NCI-H1417 (cell line): ENCODE measurements around the gene OPHN1.

Source experiments
- DNase-seq, 3 experiments: peaks; one replicate each; lab custom pipeline; 2025; lab: John Stamatoyannopoulos, UW

Gene OPHN1, protein sequence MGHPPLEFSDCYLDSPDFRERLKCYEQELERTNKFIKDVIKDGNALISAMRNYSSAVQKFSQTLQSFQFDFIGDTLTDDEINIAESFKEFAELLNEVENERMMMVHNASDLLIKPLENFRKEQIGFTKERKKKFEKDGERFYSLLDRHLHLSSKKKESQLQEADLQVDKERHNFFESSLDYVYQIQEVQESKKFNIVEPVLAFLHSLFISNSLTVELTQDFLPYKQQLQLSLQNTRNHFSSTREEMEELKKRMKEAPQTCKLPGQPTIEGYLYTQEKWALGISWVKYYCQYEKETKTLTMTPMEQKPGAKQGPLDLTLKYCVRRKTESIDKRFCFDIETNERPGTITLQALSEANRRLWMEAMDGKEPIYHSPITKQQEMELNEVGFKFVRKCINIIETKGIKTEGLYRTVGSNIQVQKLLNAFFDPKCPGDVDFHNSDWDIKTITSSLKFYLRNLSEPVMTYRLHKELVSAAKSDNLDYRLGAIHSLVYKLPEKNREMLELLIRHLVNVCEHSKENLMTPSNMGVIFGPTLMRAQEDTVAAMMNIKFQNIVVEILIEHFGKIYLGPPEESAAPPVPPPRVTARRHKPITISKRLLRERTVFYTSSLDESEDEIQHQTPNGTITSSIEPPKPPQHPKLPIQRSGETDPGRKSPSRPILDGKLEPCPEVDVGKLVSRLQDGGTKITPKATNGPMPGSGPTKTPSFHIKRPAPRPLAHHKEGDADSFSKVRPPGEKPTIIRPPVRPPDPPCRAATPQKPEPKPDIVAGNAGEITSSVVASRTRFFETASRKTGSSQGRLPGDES

DNA sequence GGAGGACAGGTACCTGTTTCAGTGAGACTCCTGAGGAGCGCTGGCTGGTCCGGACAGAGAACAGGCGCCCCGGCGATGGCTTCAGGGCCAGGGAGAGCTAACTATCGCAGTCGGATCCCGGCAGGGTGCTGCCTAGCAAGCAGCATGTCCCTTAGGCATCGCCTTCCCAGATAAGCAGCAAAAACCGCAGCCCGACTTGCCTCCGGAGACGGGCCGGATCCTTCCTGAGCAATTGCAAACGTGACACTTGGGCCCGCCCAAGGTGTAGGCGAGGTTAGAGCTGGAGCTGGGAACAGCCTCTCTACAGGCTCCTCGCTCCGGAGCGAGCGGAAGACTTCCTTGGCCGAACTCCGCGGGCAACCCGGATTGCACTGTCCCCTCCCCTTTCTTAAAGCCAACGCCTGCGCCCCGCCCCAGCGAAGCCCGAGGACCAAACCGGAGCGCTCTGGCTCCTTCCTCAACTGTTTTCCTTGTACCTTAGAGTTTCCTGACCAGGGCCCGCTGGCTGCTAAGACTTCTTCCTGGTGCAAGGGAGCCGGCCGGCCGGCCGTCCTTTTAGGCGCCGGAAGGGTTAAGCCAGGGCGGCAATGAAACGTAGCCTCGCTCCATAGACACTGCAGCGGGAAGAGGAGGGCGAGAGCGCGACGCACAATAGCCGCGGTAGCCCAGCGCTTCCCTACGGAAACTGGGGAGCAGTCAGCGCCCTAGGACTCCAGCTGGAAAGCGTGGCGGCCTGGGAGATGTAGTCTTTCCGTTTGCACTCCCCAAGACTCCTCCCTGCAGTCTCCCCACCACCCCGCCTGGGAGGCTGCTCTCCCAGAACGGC lies at the start of gene OPHN1:
OPHN1 (minus strand) TSS at position 341 of the 826 bp plus-strand sequence. CDS start 475 bp downstream, outside the sequence.
- peak; percentile 17 to 82 (median 80) for DNase-seq

DNA sequence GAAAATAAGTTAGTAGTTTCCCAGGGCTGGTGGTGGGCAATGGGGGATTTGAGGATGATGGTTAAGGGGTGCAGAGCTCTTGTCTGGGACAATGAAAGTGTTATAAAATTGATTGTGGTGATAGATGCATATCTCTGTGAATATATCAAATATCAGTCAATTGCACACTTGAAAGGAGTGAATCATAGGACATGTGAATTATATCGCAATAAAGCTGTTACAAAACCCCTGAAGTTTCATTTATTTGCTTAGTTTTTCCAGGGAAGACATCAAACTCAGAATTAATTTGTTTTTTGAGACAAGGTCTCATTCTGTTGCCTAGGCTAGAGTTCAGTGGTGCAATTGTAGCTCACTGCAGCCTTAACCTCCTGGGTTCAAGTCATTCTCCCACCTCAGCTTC lies 47.7 kb upstream of the OPHN1 start:
- DNase-seq, result no peak

DNA sequence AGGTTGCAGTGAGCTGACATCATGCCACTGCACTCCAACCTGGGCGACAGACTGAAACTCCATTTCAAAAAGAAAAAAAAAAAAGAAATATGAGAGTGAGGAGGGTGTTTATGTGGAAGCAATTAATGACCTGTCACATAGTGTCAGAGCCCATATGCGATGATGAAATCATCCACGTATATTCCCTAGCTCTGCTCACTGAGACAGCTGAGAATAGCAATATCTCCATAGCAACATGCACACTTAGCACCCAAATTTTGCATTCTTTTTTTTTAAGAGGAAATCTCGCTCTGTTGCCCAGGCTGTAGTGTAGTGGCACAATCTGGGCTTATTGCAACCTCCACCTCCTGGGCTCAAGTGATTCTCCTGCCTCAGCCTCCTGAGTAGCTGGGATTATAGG lies 31.5 kb upstream of the OPHN1 start:
- no peak for DNase-seq

- DNase-seq, result no peak
Observed at GRCh38 chrX:68463880-68464279, 30.6 kb upstream of the OPHN1 start.

DNA sequence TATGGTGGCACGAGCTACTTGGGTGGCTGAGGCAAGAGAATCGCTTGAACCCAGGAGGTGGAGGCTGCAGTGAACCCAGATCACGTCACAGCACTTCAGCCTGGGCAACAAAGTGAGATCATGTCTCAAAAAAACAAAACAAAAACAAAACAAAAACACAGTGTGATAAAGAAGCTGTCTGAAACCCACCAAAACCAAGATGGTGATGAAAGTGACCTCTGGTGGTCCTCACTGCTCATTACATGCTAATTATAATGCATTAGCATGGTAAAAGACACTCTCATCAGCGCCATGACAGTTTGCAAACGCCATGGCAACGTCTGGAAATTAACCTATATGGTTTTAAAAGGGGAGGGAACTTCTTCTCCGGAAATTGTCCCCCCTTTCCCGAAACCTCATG lies 29.4 kb upstream of the OPHN1 start:
- peak; percentile 0 to 57 (median 7) for DNase-seq

DNA sequence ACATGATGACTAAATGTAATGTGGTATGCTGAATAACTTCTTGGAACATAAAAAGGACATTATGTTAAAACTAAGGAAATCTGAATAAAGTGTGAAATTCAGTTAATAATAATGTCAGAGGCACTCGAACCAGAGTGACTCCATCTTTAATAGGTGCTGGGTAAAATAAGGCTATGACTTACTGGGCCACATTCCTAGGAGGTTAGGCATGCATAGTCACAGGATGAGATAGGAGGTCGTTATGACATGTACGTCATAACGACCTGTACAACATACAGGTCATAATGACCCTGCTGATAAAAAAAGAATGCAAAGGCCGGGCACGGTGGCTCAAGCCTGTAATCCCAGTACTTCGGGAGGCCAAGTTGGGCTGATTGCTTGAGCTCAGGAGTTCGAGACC lies 28.9 kb upstream of the OPHN1 start:
- no peak for DNase-seq

DNA sequence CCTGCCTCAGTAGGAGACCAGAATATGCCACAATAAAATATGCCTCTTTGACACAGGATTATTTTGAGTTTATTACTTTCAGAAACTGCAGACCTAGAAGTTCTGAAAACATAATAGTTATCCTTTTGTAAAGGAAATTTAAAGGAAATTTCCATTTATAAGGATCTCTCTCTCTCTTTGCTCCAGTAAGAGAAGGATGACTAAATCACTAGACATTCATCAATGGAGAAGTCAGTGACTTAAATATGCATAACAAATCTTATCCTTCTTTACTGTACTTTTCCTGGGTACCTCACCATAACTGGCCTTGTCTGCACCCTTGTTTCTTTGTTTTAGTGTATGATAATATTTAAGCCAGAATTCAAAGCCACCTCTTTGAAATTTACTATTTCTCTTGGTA lies 28.3 kb upstream of the OPHN1 start:
- no peak for DNase-seq

- no peak for DNase-seq
Observed at GRCh38 chrX:68461093-68461492, 27.8 kb upstream of the OPHN1 start.

GRCh38 chrX:68455151-68455510 lies 21.8 kb upstream of the OPHN1 start:
- no peak for DNase-seq

DNA sequence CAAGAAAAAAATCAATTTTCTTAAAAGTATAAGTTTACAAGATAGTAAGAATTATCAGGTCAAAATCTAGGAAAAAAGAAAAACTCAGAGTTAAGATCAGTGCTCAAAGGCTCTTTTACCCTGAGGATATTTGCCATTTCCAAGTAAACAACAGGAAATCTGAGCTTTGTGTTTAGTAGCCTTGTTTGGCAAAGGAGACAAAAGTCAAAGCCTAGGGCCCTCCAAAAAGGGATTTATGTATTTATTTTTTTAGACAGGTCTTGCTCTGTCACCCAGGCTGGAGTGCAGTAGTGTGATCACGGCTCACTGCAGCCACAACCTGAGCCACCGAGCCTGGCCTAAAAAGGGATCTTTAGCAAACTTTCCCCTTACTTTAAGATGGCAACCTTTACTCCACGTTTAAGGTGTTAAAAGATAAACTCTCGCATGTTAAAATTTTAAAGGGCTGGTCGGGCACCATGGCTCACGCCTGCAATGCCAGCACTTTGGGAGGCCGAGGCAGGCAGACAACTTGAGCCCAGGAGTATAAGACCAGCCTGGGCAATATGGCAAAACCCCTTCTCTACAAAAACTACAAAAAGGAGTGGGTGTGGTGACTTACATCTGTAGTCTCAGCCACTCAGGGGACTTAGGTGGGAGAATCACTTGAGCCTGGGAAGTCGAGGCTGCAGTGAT lies 21.3 kb upstream of the OPHN1 start:
- DNase-seq, result peak in 1 of 3 experiments; percentile 11

GRCh38 chrX:68451720-68452119 lies 18.4 kb upstream of the OPHN1 start:
- DNase-seq, result no peak

GRCh38 chrX:68443155-68443868 lies 10.0 kb upstream of the OPHN1 start:
- DNase-seq, result no peak

- DNase-seq, result peak in 1 of 3 experiments; percentile 7
Observed at GRCh38 chrX:68440940-68441339, 7.6 kb upstream of the OPHN1 start.

- DNase-seq, result no peak
Observed at GRCh38 chrX:68440442-68440841, 7.1 kb upstream of the OPHN1 start.

DNA sequence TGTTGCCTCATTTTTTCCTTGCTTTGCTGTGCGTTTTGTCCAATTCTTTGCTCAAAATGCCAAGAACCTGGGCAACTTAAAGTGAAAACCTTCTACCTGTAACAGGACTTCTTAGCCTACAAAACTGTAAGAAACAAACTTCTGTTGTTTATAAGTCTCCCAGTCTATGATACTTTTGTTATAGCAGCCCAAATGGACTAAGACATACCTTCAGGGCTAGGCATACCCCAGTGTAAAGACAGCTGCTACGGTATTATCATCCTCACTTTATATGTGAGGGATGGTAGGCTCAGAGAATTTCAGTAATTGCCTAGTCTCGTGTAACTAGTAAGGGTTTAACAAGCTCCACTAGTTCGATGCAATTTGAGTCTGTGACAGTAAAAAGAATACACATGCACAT lies 6.0 kb upstream of the OPHN1 start:
- no peak for DNase-seq

DNA sequence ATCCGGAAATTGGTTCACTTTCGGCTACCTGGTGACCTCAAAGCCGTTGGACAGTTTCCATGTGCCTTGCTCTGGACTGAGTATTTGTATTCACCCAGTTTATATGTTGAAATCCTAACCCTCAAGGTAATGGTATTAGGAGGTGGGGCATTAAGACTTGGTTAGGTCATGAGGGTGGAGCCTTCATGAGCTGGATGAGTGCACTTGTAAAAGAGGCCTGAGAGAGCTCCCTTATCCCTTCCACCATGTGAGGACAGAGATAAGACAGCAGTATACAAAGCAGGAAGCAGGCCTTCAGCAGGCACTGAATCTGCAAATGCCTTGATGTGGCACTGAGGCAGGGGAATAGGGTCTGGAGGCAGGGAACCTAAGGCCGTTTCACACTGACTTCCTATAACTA lies 5.3 kb upstream of the OPHN1 start:
- DNase-seq, result no peak

- DNase-seq, result no peak
Observed at GRCh38 chrX:68433981-68434299, 645 bp upstream of the OPHN1 start.

DNA sequence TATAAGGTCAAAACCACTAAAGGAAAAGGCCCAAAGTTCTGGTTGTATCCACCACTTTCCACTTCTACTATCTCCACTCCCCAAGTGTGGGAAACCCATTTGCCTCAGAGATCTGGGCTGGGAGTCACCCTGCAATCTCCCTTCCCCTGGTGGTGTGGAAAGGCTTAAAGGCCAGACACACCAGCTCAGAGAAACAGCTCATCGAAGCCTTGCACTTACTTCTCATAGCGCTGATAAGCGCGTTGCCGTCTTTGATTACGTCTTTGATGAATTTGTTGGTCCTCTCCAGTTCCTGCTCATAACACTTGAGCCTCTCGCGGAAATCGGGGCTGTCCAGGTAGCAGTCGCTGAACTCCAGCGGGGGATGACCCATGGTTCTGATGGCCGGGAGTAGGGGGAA lies 647 bp downstream of the OPHN1 start:
- no peak for DNase-seq

DNA sequence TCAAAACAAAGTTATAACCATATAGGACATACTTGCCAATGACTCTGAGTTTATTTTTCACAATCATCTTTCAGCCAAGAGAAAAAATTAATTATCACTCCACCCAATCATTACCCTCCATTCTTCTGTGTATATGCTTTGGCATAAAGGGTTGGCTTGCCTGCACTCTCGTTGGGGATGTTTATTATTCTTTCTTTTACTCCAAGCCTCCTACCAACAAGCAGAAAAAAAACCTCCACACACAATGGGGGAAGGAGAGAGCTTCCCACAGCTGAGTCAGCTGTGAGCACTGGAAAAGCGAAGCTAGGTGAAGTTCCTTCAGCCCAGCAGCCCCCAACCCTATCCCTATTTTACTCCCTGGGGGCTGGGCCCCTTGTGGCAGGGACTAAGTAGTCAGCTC lies 1.5 kb downstream of the OPHN1 start:
- DNase-seq, result no peak

- DNase-seq, result no peak
Observed at GRCh38 chrX:68429216-68429615, 4.1 kb downstream of the OPHN1 start.

DNA sequence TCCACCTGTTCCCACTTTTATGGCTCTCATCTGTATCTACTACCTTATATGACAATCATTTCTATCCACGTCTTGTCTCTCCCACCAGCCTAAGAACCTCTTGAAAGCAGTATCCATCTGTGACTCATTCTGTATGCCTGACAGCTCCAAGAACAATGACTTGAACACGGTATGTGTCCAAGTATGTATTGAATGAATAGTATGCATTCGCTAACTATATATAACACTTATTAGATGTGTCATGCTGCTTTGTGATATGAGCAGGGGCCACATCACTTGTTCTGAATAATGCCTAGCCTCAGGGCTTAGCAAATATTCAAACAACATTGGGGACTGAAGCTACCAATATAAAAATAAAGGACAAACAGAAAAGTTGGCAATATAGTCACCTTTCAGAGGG lies 4.9 kb downstream of the OPHN1 start:
- DNase-seq, result peak in 1 of 3 experiments; percentile 13
